Medulla oblongata (tissue), 1 donor: ENCODE results near the gene FHIT.
"Not testable (repeated sequence)": the region's sequence is repeated elsewhere in the genome, so short reads cannot be mapped to it uniquely, and the experiment has no call there.

Experiments
- DNase-seq: peaks from one replicate; pipeline ENCODE4 v3.0.0-alpha.2; 2015; ENCODE audit errors: extremely low spot score

The FHIT gene

GRCh38 chr3:60573494-60573893 is 677.8 kb downstream of the FHIT start:
- no peak for DNase-seq

- DNase-seq: no peak
Observed at GRCh38 chr3:60571511-60571910, 679.7 kb downstream of the FHIT start.

- no peak for DNase-seq
Observed at GRCh38 chr3:60557122-60557521, 694.1 kb downstream of the FHIT start.

GRCh38 chr3:60555686-60556354 is 695.4 kb downstream of the FHIT start:
- no peak for DNase-seq

- DNase-seq: no peak
Observed at GRCh38 chr3:60553144-60553543, 698.1 kb downstream of the FHIT start.

GRCh38 chr3:60552581-60552980 is 698.7 kb downstream of the FHIT start:
- DNase-seq: no peak

GRCh38 chr3:60551455-60552209 is 699.6 kb downstream of the FHIT start:
- no peak for DNase-seq

- DNase-seq: no peak
Observed at GRCh38 chr3:60549863-60550262, 701.4 kb downstream of the FHIT start.

GRCh38 chr3:60542995-60543394 is 708.3 kb downstream of the FHIT start:
- no peak for DNase-seq

- DNase-seq: not testable (repeated sequence)
Observed at GRCh38 chr3:60539394-60539793, 711.9 kb downstream of the FHIT start.

GRCh38 chr3:60536420-60536819 is 714.8 kb downstream of the FHIT start:
- no peak for DNase-seq

- no peak for DNase-seq
Observed at GRCh38 chr3:60531759-60532158, 719.5 kb downstream of the FHIT start.

- DNase-seq: no peak
Observed at GRCh38 chr3:60528651-60529050, 722.6 kb downstream of the FHIT start.

- no peak for DNase-seq
Observed at GRCh38 chr3:60523536-60523935, 727.7 kb downstream of the FHIT start.

GRCh38 chr3:60517134-60517533 is 734.1 kb downstream of the FHIT start:
- no peak for DNase-seq

GRCh38 chr3:60514866-60515265 is 736.4 kb downstream of the FHIT start:
- no peak for DNase-seq

GRCh38 chr3:60514085-60514649 is 737.1 kb downstream of the FHIT start:
- no peak for DNase-seq

- no peak for DNase-seq
Observed at GRCh38 chr3:60513241-60513640, 738.0 kb downstream of the FHIT start.

- no peak for DNase-seq
Observed at GRCh38 chr3:60512506-60512905, 738.7 kb downstream of the FHIT start.

GRCh38 chr3:60509471-60509870 is 741.8 kb downstream of the FHIT start:
- DNase-seq: no peak

GRCh38 chr3:60504827-60505457 is 746.3 kb downstream of the FHIT start:
- no peak for DNase-seq

GRCh38 chr3:60501314-60501713 is 749.9 kb downstream of the FHIT start:
- no peak for DNase-seq

- no peak for DNase-seq
Observed at GRCh38 chr3:60497902-60498301, 753.4 kb downstream of the FHIT start.
